Neural crest cell (in vitro differentiated cells): ENCODE results near the gene ZNF468. TPM values are rescaled to one million over a fixed set of nuclear protein-coding genes. Genes with fewer than 3 reads are reported as not detected.
"Not testable (repeated sequence)": the region's sequence is repeated elsewhere in the genome, so short reads cannot be mapped to it uniquely, and the experiment has no call there.

Source experiments
- DNase-seq: peaks from one replicate; pipeline ENCODE4 v3.0.0; 2021; ENCODE audit warnings: low read depth, mixed read lengths, low spot score
- H3K27ac Mint-ChIP-seq: one replicate; pipeline ENCODE4 v1.8.0; 2021; ENCODE audit warnings: mild to moderate bottlenecking, mixed read lengths; ENCODE audit not compliant: unreplicated experiment
- H3K27me3 Mint-ChIP-seq: 2 replicates; pipeline ENCODE4 v1.8.0; 2021; ENCODE audit warnings: low read depth, mild to moderate bottlenecking, mixed read lengths
- H3K36me3 Mint-ChIP-seq: 2 replicates; pipeline ENCODE4 v1.8.0; 2021; ENCODE audit warnings: low read depth, mild to moderate bottlenecking, mixed read lengths
- H3K4me1 Mint-ChIP-seq: 2 replicates; pipeline ENCODE4 v1.8.0; 2021; ENCODE audit warnings: mixed read lengths
- H3K4me3 Mint-ChIP-seq: one replicate; pipeline ENCODE4 v1.8.0; 2021; ENCODE audit warnings: mild to moderate bottlenecking, mixed read lengths
- H3K9me3 Mint-ChIP-seq: 2 replicates; pipeline ENCODE4 v1.8.0; 2021; ENCODE audit warnings: mixed read lengths
- CTCF ChIP-seq: fragments of 200-600 bp; sonication (generic); conservative IDR thresholded peaks from 2 replicates; pipeline ENCODE4 v1.5.0; 2021; ENCODE audit warnings: antibody characterized with exemption, mild to moderate bottlenecking
- total RNA-seq: library from RNA; stranded (reverse); gene quantifications from 2 replicates; pipeline ENCODE4 v1.2.1, GENCODE V29; 2021

The ZNF468 gene
- total RNA-seq, 1 donor from 2014 or later = 20.9 TPM

- Mint-ChIP-seq H3K27me3 (no peaks in the 10 kb centered on the region), H3K36me3 (peaks cover 12% of the 10 kb centered on the region), H3K4me3 (no peak overlapping the region), H3K4me1 (no peaks in the 10 kb centered on the region), H3K9me3 (peaks cover 2% of the 10 kb centered on the region), H3K27ac (no peak overlapping the region)
- no peak for TF ChIP-seq CTCF
- no peak for DNase-seq
These were observed 14.0 kb upstream of the ZNF468 start for GRCh38 chr19:52871466-52871865.

GRCh38 chr19:52868031-52868430, 10.6 kb upstream of the ZNF468 start:
- H3K27me3 Mint-ChIP-seq, H3K4me3 Mint-ChIP-seq, H3K36me3 Mint-ChIP-seq, DNase-seq, H3K4me1 Mint-ChIP-seq, H3K9me3 Mint-ChIP-seq, H3K27ac Mint-ChIP-seq: not testable (repeated sequence)

- not testable (repeated sequence) for H3K36me3 Mint-ChIP-seq, DNase-seq, H3K27me3 Mint-ChIP-seq, H3K9me3 Mint-ChIP-seq
- H3K27ac Mint-ChIP-seq = peak overlapping the region; percentile 94
- H3K4me3 Mint-ChIP-seq = peak overlapping the region; percentile 96
- H3K4me1 Mint-ChIP-seq = peaks cover 17% of the 10 kb centered on the region
These were observed 660 bp downstream of the ZNF468 start for GRCh38 chr19:52856540-52857377.

GRCh38 chr19:52847352-52847751, 10.1 kb downstream of the ZNF468 start:
- Mint-ChIP-seq H3K27ac (peak overlapping the region; percentile 62), H3K4me1 (peaks cover 11% of the 10 kb centered on the region), H3K36me3 (peaks cover 52% of the 10 kb centered on the region)
- not testable (repeated sequence) for H3K27me3 Mint-ChIP-seq, H3K4me3 Mint-ChIP-seq, H3K9me3 Mint-ChIP-seq, DNase-seq

- H3K27me3 Mint-ChIP-seq, H3K4me1 Mint-ChIP-seq, H3K4me3 Mint-ChIP-seq, DNase-seq, H3K27ac Mint-ChIP-seq: not testable (repeated sequence)
- H3K36me3 Mint-ChIP-seq = peaks cover 81% of the 10 kb centered on the region
- H3K9me3 Mint-ChIP-seq = peaks cover 32% of the 10 kb centered on the region
These were observed 16.5 kb downstream of the ZNF468 start for GRCh38 chr19:52840825-52841465.

GRCh38 chr19:52834289-52834688, 23.1 kb downstream of the ZNF468 start:
- not testable (repeated sequence) for H3K4me1 Mint-ChIP-seq, H3K4me3 Mint-ChIP-seq, H3K27ac Mint-ChIP-seq, DNase-seq, H3K27me3 Mint-ChIP-seq, H3K9me3 Mint-ChIP-seq
- peaks cover 29% of the 10 kb centered on the region for H3K36me3 Mint-ChIP-seq

- not testable (repeated sequence) for H3K27me3 Mint-ChIP-seq, H3K27ac Mint-ChIP-seq, H3K4me1 Mint-ChIP-seq
These were observed 23.9 kb downstream of the ZNF468 start for GRCh38 chr19:52833541-52833940.

GRCh38 chr19:52829866-52830265, 27.6 kb downstream of the ZNF468 start:
- H3K27me3 Mint-ChIP-seq, H3K4me1 Mint-ChIP-seq, H3K4me3 Mint-ChIP-seq, H3K9me3 Mint-ChIP-seq, H3K27ac Mint-ChIP-seq, H3K36me3 Mint-ChIP-seq, DNase-seq: not testable (repeated sequence)

More at GRCh38 chr19:52833541-52833940, 23.9 kb downstream of the ZNF468 start:
- H3K36me3 Mint-ChIP-seq = peaks cover 24% of the 10 kb centered on the region
- H3K4me3 Mint-ChIP-seq, H3K9me3 Mint-ChIP-seq, DNase-seq: not testable (repeated sequence)

- Mint-ChIP-seq H3K36me3 (peaks cover under 1% of the 10 kb centered on the region), H3K4me1 (peaks cover 8% of the 10 kb centered on the region), H3K27me3 (no peaks in the 10 kb centered on the region), H3K27ac (no peak overlapping the region), H3K9me3 (peaks cover under 1% of the 10 kb centered on the region), H3K4me3 (no peak overlapping the region)
- TF ChIP-seq CTCF = no peak
- DNase-seq = no peak
These were observed 31.7 kb downstream of the ZNF468 start for GRCh38 chr19:52825765-52826164.
